ENCODE measurements around the gene SELENOK. TPM values are rescaled to one million over a fixed set of nuclear protein-coding genes. Genes with fewer than 3 reads are reported as not detected.
A peak's percentile ranks its signal among the peaks of the same experiment; 100 is the strongest.

SELENOK gene
- polyA plus RNA-seq, 1 donor from 2014 or later: 136 TPM

DNA sequence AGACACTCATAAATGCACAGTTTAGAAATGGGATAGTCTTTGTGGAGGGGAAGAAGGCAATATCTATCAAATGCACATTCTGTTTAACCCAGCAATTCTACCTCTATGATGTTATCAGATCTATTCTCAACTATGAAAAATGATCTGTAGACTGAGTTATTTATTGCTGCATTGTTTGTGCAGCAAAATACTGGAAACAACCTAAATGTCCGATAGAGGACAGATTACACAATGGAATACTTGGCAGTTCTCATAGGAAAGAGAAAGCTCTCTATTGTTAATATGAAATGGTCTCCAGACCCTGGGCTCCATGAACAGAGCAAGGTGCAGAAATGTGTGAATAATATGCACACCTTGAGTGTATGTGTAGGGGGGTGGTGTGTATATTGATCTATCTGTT is 49.0 kb upstream of the SELENOK start:
- no peaks in the 10 kb centered on the region for H3K79me2 ChIP-seq (replicated peaks; ENCODE audit: insufficient read depth, low read length)
- no peaks in the 10 kb centered on the region for H3K36me3 ChIP-seq (ENCODE audit: insufficient read depth, low read length)
- H3K4me3 ChIP-seq (ENCODE audit: low read length): no peak overlapping the region
- H3F3A ChIP-seq (ENCODE audit: insufficient read depth, low read length, poor library complexity, severe bottlenecking): no peaks in the 10 kb centered on the region
- no peaks in the 10 kb centered on the region for H3K27me3 ChIP-seq (ENCODE audit: insufficient read depth, low read depth, low read length)
- no peaks in the 10 kb centered on the region for H4K20me1 ChIP-seq (ENCODE audit: insufficient read depth)
- H3K27ac ChIP-seq (ENCODE audit: low read length): no peak overlapping the region
- no peak overlapping the region for H3K4me2 ChIP-seq (ENCODE audit: low read length)
- H3K9ac ChIP-seq (ENCODE audit: low read length): no peak overlapping the region
- no peaks in the 10 kb centered on the region for H3K9me3 ChIP-seq (ENCODE audit: low read length)
- H2AFZ ChIP-seq (ENCODE audit: low read depth, low read length): no peak overlapping the region
- H3K9me2 ChIP-seq (ENCODE audit: insufficient read depth, low read length): no peaks in the 10 kb centered on the region
- TF ChIP-seq EP300 (conservative IDR thresholded peaks at IDR 0.05; ENCODE audit: poor library complexity, severe bottlenecking): no peak
- no peak for TF ChIP-seq MXI1 (conservative IDR thresholded peaks at IDR 0.05; ENCODE audit: poor library complexity, severe bottlenecking)
- TF ChIP-seq TAF1 (IDR thresholded peaks at IDR 0.05; ENCODE audit: low read depth): no peak
- TF ChIP-seq RAD21 (conservative IDR thresholded peaks at IDR 0.05): no peak
- no peak for TF ChIP-seq SMC3 (conservative IDR thresholded peaks at IDR 0.05; ENCODE audit: poor library complexity)
- no peak for TF ChIP-seq EZH2 (IDR thresholded peaks at IDR 0.05; ENCODE audit: borderline replicate concordance, insufficient read depth, low read length, poor library complexity, severe bottlenecking)
- TF ChIP-seq, protein P1, sequence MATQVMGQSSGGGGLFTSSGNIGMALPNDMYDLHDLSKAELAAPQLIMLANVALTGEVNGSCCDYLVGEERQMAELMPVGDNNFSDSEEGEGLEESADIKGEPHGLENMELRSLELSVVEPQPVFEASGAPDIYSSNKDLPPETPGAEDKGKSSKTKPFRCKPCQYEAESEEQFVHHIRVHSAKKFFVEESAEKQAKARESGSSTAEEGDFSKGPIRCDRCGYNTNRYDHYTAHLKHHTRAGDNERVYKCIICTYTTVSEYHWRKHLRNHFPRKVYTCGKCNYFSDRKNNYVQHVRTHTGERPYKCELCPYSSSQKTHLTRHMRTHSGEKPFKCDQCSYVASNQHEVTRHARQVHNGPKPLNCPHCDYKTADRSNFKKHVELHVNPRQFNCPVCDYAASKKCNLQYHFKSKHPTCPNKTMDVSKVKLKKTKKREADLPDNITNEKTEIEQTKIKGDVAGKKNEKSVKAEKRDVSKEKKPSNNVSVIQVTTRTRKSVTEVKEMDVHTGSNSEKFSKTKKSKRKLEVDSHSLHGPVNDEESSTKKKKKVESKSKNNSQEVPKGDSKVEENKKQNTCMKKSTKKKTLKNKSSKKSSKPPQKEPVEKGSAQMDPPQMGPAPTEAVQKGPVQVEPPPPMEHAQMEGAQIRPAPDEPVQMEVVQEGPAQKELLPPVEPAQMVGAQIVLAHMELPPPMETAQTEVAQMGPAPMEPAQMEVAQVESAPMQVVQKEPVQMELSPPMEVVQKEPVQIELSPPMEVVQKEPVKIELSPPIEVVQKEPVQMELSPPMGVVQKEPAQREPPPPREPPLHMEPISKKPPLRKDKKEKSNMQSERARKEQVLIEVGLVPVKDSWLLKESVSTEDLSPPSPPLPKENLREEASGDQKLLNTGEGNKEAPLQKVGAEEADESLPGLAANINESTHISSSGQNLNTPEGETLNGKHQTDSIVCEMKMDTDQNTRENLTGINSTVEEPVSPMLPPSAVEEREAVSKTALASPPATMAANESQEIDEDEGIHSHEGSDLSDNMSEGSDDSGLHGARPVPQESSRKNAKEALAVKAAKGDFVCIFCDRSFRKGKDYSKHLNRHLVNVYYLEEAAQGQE (IDR thresholded peaks at IDR 0.05; ENCODE audit: borderline replicate concordance): no peak
- TF ChIP-seq POLR2AphosphoS5 (IDR thresholded peaks at IDR 0.05): no peak
- TF ChIP-seq, protein P2, sequence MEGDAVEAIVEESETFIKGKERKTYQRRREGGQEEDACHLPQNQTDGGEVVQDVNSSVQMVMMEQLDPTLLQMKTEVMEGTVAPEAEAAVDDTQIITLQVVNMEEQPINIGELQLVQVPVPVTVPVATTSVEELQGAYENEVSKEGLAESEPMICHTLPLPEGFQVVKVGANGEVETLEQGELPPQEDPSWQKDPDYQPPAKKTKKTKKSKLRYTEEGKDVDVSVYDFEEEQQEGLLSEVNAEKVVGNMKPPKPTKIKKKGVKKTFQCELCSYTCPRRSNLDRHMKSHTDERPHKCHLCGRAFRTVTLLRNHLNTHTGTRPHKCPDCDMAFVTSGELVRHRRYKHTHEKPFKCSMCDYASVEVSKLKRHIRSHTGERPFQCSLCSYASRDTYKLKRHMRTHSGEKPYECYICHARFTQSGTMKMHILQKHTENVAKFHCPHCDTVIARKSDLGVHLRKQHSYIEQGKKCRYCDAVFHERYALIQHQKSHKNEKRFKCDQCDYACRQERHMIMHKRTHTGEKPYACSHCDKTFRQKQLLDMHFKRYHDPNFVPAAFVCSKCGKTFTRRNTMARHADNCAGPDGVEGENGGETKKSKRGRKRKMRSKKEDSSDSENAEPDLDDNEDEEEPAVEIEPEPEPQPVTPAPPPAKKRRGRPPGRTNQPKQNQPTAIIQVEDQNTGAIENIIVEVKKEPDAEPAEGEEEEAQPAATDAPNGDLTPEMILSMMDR (IDR thresholded peaks at IDR 0.05; ENCODE audit: poor library complexity, severe bottlenecking): no peak

- no peaks in the 10 kb centered on the region for H3K36me3 ChIP-seq (ENCODE audit: insufficient read depth, low read length)
- no peak overlapping the region for H2AFZ ChIP-seq (ENCODE audit: low read depth, low read length)
- no peaks in the 10 kb centered on the region for H3F3A ChIP-seq (ENCODE audit: insufficient read depth, low read length, poor library complexity, severe bottlenecking)
- H3K4me2 ChIP-seq (ENCODE audit: low read length): no peak overlapping the region
- no peaks in the 10 kb centered on the region for H3K27me3 ChIP-seq (ENCODE audit: insufficient read depth, low read depth, low read length)
- H3K9me2 ChIP-seq (ENCODE audit: insufficient read depth, low read length): no peaks in the 10 kb centered on the region
- H3K9ac ChIP-seq (ENCODE audit: low read length): no peak overlapping the region
- H3K27ac ChIP-seq (ENCODE audit: low read length): no peak overlapping the region
- no peaks in the 10 kb centered on the region for H4K20me1 ChIP-seq (ENCODE audit: insufficient read depth)
- H3K9me3 ChIP-seq (ENCODE audit: low read length): no peaks in the 10 kb centered on the region
- no peak overlapping the region for H3K4me3 ChIP-seq (ENCODE audit: low read length)
- no peaks in the 10 kb centered on the region for H3K79me2 ChIP-seq (replicated peaks; ENCODE audit: insufficient read depth, low read length)
- TF ChIP-seq TAF1 (IDR thresholded peaks at IDR 0.05; ENCODE audit: low read depth) (no peak), SMC3 (conservative IDR thresholded peaks at IDR 0.05; ENCODE audit: poor library complexity) (no peak), MXI1 (conservative IDR thresholded peaks at IDR 0.05; ENCODE audit: poor library complexity, severe bottlenecking) (no peak), RAD21 (conservative IDR thresholded peaks at IDR 0.05) (peak; percentile 15), POLR2AphosphoS5 (IDR thresholded peaks at IDR 0.05) (no peak)
- TF ChIP-seq, protein P2 (IDR thresholded peaks at IDR 0.05; ENCODE audit: poor library complexity, severe bottlenecking): peak; percentile 41
These were observed 48.2 kb upstream of the SELENOK start for GRCh38 chr3:53939813-53940212.
